Stimulated activated naive CD8-positive, alpha-beta T cell treated with anti-CD3 and anti-CD28 coated beads, Interleukin-15, Interleukin-2, amounts not matched to agents 100 ng/mL and 50 ng/mL, for 24 hours (primary cell): ENCODE measurements around the gene SEC23A.
A peak's percentile ranks its signal among the peaks of the same experiment; 100 is the strongest.
"Not testable (repeated sequence)": the region's sequence is repeated elsewhere in the genome, so short reads cannot be mapped to it uniquely, and the experiment has no call there.

Experiments
- H3K27ac Mint-ChIP-seq: one replicate; pipeline ENCODE4 v1.8.0; 2021; ENCODE audit warnings: mild to moderate bottlenecking, mixed read lengths
- H3K27me3 Mint-ChIP-seq: one replicate; pipeline ENCODE4 v1.8.0; 2021; ENCODE audit warnings: mixed read lengths
- H3K36me3 Mint-ChIP-seq: one replicate; pipeline ENCODE4 v1.8.0; 2021; ENCODE audit warnings: low read depth, mixed read lengths
- H3K4me1 Mint-ChIP-seq: one replicate; pipeline ENCODE4 v1.8.0; 2021; ENCODE audit warnings: low read depth, mixed read lengths
- H3K4me3 Mint-ChIP-seq: one replicate; pipeline ENCODE4 v1.8.0; 2021; ENCODE audit warnings: mild to moderate bottlenecking, mixed read lengths
- H3K9me3 Mint-ChIP-seq: one replicate; pipeline ENCODE4 v1.8.0; 2021; ENCODE audit warnings: mixed read lengths

The SEC23A gene

DNA sequence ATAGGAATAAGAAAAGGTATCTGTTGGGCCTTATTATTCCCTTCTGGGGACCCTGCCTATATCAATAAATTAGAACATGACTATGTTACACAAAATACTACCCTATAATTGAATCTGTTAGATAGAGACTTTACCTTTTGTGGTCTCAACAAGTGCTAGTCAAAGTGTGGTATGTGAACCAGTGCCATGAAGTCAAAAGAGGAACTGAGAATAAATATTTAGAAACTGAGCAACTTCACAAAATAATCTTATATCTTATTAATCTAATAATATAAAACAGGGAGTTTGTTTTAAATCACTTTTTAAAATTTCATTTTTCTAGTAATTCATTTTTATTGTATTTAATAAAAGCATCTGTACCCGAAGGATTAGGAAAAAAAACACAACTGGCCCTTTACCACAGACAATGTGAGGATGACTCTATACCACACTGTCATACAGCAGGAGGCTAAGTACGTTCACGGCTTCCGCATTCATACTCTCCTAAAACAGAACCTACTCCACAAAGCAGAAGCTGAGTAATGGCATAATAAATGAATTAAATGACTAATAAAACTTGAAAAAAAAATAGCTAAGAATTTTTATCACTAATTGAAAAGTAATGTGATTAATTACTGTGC lies 42.1 kb downstream of the SEC23A start:
- Mint-ChIP-seq H3K27me3 (no peaks in the 10 kb centered on the region), H3K4me3 (no peak overlapping the region), H3K36me3 (peaks cover 84% of the 10 kb centered on the region), H3K4me1 (no peaks in the 10 kb centered on the region), H3K9me3 (peaks cover 16% of the 10 kb centered on the region), H3K27ac (no peak overlapping the region)

DNA sequence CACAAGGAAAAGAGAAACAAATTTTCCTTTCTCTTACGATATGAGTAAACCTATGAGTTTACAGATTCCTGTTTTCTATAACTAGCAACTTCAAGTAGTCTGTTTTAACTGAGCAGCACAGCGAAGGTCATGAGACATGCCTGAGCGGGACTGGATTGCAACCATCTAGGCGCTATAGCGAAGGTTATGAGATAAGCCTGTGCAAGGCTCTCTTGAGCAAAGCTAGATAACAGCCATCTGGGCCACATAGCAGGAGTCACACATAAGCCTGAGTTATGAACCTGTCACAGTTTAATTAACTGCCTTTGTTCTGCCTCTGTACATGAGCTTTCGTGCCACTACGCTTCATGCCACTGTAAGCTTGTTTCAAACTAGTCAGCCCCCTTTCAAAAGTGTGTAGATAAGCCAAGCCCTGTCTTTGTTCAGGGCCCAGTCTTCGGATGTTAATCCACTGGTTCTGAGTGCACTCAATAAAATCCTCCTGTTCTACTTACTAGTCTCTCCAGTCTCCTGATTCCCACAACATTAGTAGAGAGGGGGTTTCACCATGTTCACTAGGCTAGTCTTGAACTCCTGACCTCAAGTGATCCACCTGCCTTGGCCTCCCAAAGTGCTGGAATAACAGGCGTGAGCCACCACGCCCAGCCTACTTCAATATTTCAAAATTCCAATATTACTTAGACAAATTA lies 47.1 kb downstream of the SEC23A start:
- Mint-ChIP-seq H3K36me3 (peaks cover 87% of the 10 kb centered on the region), H3K27ac (no peak overlapping the region), H3K9me3 (peaks cover 19% of the 10 kb centered on the region), H3K4me1 (no peaks in the 10 kb centered on the region), H3K4me3 (no peak overlapping the region), H3K27me3 (no peaks in the 10 kb centered on the region)

DNA sequence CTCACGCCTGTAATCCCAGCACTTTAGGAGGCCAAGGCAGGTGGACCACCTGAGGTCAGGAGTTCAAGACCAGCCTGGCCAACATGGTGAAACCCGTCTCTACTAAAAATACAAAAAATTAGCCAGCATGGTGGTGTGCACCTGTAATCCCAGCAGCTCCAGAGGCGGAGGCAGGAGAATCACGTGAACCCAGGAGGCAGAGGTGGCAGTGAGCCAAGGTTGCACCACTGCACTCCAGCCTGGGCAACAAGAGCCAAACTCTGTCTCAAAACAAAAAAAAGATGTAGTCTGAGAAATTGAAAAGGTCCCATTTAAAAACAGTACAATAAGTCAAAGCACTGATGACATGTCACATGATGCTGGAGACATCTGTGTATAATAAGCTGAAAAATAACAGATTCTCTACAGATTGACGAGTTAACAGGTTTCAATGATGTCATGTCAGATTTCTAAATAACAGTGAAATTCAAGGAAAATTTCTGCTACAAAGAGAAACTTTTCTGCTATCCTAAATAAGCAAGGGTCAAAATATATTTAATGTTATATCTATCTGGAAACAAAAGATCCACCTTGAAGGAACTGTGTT lies 50.1 kb downstream of the SEC23A start:
- not testable (repeated sequence) for H3K27me3 Mint-ChIP-seq, H3K4me1 Mint-ChIP-seq, H3K9me3 Mint-ChIP-seq, H3K4me3 Mint-ChIP-seq, H3K27ac Mint-ChIP-seq
- peaks cover 75% of the 10 kb centered on the region for H3K36me3 Mint-ChIP-seq

DNA sequence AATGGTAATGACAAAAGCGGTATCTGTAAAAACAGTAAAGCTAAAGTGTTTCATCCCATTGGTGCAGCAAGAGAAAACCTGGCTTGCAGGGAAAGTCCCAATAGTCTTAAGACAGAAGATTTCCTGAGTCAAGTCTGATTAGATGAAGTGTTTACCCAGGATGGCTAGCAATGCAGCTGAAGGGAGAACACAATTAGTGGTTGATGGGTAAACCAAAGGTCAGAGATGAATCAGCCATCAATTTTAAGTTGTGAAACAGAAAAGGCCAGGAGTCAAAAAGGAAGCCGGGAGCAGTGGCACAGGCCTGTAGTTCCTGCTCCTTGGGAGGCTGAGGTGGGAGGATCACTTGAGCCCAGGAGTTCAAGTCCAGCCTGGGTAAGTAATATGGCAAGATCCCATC lies 52.6 kb downstream of the SEC23A start:
- no peak overlapping the region for H3K4me3 Mint-ChIP-seq

DNA sequence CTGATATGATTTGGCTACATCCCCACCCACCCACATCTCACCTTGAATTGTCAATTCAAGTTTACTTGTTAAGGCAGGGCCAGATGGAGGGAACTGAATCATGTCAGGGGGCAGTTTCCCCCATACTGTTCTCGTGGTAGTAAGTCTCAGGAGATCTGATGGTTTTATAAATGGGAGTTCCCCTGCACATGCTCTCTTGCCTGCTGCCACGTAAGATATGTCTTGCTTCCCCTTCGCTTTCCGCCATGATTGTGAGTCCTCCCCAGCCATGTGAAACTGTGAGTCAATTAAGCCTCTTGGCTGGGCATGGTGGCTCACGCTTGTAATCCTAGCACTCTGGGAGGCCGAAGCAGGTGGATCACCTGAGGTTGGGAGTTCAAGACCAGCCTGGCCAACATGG lies 57.1 kb downstream of the SEC23A start:
- H3K4me3 Mint-ChIP-seq, H3K4me1 Mint-ChIP-seq, H3K27ac Mint-ChIP-seq, H3K9me3 Mint-ChIP-seq, H3K27me3 Mint-ChIP-seq: not testable (repeated sequence)
- H3K36me3 Mint-ChIP-seq: peaks cover 64% of the 10 kb centered on the region

More for the DNA sequence above, 52.6 kb downstream of the SEC23A start:
- Mint-ChIP-seq H3K9me3 (no peaks in the 10 kb centered on the region), H3K27ac (peak overlapping the region; percentile 9), H3K27me3 (no peaks in the 10 kb centered on the region), H3K4me1 (peaks cover 7% of the 10 kb centered on the region), H3K36me3 (peaks cover 82% of the 10 kb centered on the region)

DNA sequence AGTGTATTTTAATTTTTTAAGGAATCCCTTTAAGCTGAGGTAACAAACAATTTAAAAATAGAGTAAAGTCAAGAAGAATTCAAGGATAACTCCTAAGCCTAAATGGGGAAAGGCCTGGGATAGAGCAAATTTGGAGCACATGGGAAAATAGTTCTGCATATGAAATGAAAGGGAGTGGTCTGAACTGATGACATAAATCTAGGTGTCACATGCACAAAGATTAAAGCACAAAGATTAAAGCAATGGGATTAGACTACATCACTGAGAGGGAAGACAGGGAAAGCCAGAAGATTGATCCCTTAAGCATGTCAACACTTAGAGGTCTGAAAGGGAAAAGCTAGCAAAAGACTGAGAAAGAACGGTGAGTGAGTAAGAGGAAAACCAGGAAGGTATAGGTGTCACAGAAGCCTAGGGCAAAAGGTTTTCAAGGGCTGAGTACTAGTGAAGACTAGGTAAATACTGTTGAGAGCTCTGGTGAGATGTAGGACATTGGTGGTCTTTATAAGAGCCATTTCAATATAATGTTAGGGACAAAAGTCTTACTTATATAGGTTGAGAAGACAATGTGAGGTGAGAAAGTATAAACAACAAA lies 59.6 kb downstream of the SEC23A start:
- Mint-ChIP-seq H3K4me1 (peaks cover 10% of the 10 kb centered on the region), H3K36me3 (peaks cover 70% of the 10 kb centered on the region), H3K27ac (no peak overlapping the region), H3K9me3 (no peaks in the 10 kb centered on the region), H3K4me3 (no peak overlapping the region), H3K27me3 (no peaks in the 10 kb centered on the region)

DNA sequence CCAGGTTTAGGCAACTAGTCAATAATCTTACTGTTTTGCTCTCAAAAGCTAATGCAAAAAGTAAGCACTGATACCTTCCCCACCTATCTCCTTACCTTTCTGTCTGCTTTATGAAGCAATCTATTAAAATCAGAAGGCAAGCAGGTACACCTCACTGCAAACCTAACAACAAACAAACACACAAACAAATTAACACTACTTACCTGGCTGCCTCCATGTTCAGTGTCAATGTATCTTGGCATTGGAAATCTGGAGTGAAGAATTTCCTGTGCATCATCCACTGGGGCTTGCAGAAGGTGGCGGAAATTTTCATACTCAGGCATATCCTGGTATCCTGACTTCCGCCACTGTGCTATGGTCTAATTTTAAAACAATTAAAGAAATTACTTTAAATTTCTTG lies 62.5 kb downstream of the SEC23A start:
- H3K36me3 Mint-ChIP-seq: peaks cover 46% of the 10 kb centered on the region

DNA sequence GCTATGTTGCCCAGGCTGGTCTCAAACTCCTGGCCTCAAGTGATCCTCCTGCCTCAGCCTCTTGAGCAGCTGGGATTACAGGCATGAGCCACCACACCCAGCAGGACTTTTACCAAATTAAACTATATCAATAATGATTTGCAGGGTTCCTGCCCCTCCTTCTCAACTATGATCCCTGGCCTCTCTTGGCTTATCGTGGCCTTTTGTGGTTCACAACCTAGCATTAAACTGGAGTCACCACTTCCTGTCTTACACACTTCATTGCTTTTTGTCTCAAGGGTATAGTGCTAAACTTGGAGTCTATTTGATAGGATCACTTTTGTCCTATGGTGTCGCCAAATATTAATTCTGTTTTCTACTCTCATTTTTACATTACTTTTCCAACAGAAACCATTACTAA lies 64.5 kb downstream of the SEC23A start:
- peak overlapping the region; percentile 24 for H3K27ac Mint-ChIP-seq

More for the DNA sequence above, 62.5 kb downstream of the SEC23A start:
- Mint-ChIP-seq H3K9me3 (no peaks in the 10 kb centered on the region), H3K4me3 (no peak overlapping the region), H3K27ac (no peak overlapping the region), H3K27me3 (no peaks in the 10 kb centered on the region), H3K4me1 (peaks cover 10% of the 10 kb centered on the region)

DNA sequence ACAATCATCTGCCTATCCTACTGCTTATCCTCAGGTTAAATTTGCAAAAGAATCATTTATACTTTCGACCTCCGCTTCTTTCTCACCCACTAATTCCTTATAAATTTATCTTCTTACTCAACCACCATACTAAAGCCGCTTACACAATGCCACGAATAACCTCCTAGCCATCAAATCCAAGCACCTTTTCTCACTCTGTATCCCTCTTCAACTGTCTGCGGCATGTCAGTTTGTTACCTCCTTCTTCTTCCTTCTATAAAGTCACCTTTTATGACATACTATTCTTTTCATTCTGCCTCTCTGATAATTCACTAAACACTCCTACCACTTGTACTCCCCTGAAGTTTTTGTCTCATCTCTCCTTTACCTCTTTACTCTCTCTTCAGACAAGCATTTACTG lies 66.3 kb downstream of the SEC23A start:
- Mint-ChIP-seq H3K27ac (no peak overlapping the region), H3K27me3 (no peaks in the 10 kb centered on the region), H3K9me3 (no peaks in the 10 kb centered on the region), H3K4me3 (no peak overlapping the region), H3K36me3 (peaks cover 32% of the 10 kb centered on the region), H3K4me1 (peaks cover 10% of the 10 kb centered on the region)

More for the DNA sequence above, 64.5 kb downstream of the SEC23A start:
- H3K27me3 Mint-ChIP-seq: no peaks in the 10 kb centered on the region
- no peak overlapping the region for H3K4me3 Mint-ChIP-seq
- H3K36me3 Mint-ChIP-seq: peaks cover 37% of the 10 kb centered on the region
- H3K9me3 Mint-ChIP-seq: no peaks in the 10 kb centered on the region
- peaks cover 10% of the 10 kb centered on the region for H3K4me1 Mint-ChIP-seq

DNA sequence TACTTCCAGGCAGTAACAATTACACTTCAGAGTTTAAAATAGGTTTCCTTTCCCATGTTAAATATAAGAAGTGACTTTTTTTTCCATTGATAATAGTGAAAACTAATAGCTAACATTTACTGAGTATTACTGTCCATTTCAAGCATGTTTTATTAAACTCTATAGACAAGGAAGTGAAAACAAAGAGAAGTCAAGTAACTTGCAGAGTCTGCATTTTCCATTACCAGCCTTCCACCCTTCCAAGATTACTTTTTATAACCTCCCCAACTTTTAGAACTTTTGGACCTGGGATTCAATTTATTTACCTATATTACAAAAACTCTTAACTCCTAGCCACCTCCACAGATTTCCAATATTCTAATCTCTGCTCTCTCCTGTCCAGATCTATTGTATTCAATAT lies 67.7 kb downstream of the SEC23A start:
- H3K4me3 Mint-ChIP-seq: no peak overlapping the region
- H3K27me3 Mint-ChIP-seq: no peaks in the 10 kb centered on the region
- no peak overlapping the region for H3K27ac Mint-ChIP-seq
- peaks cover 42% of the 10 kb centered on the region for H3K36me3 Mint-ChIP-seq
- H3K4me1 Mint-ChIP-seq: peaks cover 10% of the 10 kb centered on the region
- H3K9me3 Mint-ChIP-seq: no peaks in the 10 kb centered on the region

DNA sequence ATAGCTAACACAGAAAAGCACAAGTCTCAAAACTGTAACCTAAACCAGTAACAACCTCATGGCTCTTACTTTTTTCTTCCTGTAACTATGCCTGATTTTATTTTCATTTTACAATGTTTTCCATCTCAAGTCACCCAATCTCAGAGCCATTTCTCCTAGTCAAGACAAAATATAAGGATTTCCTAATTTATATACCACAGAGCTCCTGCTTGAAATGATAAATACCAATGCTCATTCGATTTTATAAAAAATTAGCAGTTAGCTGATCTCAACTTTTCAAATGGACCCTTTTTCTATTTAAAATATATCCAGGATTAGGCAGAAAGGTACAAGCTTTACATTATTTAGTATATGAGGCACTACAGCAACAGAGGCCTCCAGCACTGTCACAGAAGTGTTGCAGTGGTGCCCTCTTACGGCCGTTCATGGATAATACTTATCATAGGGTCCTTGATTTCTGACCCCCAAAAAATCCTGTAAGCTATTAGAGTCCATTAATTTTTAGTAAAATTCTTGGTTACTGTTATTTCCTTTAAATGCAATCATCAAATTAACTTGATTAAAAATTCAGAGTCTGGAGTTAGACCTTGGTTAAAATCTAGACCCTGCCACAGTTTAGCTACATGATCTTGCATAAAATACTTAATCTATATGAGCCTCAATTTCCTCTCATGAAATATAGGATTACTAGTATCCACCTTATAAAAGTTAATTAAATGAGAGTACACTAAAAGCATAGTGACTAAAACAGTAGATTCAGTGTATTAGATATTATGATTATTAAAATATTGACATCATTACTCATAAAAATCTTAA lies 68.3 kb downstream of the SEC23A start:
- Mint-ChIP-seq H3K9me3 (no peaks in the 10 kb centered on the region), H3K4me1 (peaks cover 10% of the 10 kb centered on the region), H3K36me3 (peaks cover 46% of the 10 kb centered on the region), H3K27ac (no peak overlapping the region), H3K4me3 (no peak overlapping the region), H3K27me3 (no peaks in the 10 kb centered on the region)

DNA sequence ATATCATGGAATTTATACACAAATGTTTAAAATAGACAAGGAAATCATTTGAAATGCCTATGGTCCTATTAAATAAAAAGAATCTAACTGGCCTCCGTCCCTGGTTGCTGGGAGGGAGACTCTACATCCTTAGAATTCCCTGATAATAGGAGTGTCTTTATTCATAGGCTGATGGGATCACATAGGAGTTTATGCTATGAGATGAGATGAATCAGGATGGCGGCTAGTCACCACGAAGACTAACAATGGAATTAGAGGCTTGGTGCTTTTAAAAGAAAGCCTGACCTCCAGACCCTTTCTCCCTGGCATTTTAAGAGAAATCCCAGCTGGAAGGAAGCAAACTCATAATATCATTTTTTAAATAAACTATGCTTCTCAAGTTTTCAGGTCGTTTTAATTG lies 69.7 kb downstream of the SEC23A start:
- no peaks in the 10 kb centered on the region for H3K4me1 Mint-ChIP-seq
- no peaks in the 10 kb centered on the region for H3K9me3 Mint-ChIP-seq
- H3K27ac Mint-ChIP-seq: no peak overlapping the region
- H3K36me3 Mint-ChIP-seq: peaks cover 39% of the 10 kb centered on the region
- H3K27me3 Mint-ChIP-seq: no peaks in the 10 kb centered on the region
- no peak overlapping the region for H3K4me3 Mint-ChIP-seq

DNA sequence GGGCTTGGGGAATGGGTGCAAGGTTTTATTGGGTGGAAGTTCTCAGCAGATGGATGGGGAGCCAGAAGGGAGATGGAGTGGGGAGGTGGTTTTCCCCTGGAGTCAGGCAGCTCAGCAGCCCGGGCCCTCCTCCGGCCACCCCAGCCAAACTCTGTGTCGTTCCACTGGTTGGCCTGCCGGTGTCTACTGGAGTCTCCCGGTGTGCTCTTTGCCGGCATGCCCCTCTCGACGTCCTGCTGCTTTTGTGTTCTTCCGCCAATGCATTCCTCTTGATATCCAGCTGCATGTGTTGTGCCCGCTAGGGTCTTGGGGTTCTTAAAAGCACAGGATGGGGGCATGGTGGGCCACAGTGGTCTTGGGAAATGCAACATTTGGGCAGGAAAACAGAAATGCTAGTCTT lies 72.8 kb downstream of the SEC23A start:
- Mint-ChIP-seq H3K27ac (no peak overlapping the region), H3K4me3 (no peak overlapping the region), H3K36me3 (peaks cover 38% of the 10 kb centered on the region), H3K9me3 (no peaks in the 10 kb centered on the region), H3K27me3 (no peaks in the 10 kb centered on the region), H3K4me1 (peaks cover 5% of the 10 kb centered on the region)

DNA sequence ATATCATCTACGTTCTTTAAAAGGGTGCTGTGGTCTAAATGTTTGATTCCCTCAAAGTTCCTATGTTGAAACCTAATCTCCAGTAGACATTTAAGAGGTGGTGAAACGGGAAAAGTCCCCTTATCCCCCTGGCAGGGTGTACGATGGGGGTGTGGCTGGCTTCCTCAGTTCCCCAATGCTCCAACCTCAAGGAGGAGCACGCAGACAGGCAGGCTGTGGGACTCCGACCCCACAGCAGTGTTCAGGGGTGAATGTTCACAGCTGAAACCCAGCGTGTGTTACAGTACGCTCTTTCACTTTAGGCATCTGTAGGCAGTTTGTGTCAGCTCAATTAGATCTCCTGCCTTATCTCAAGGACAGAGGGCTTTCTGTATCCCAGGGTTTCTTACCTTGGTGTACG lies 73.2 kb downstream of the SEC23A start:
- no peaks in the 10 kb centered on the region for H3K9me3 Mint-ChIP-seq
- no peak overlapping the region for H3K4me3 Mint-ChIP-seq
- no peaks in the 10 kb centered on the region for H3K27me3 Mint-ChIP-seq
- H3K27ac Mint-ChIP-seq: no peak overlapping the region
- peaks cover 5% of the 10 kb centered on the region for H3K4me1 Mint-ChIP-seq
- peaks cover 38% of the 10 kb centered on the region for H3K36me3 Mint-ChIP-seq

DNA sequence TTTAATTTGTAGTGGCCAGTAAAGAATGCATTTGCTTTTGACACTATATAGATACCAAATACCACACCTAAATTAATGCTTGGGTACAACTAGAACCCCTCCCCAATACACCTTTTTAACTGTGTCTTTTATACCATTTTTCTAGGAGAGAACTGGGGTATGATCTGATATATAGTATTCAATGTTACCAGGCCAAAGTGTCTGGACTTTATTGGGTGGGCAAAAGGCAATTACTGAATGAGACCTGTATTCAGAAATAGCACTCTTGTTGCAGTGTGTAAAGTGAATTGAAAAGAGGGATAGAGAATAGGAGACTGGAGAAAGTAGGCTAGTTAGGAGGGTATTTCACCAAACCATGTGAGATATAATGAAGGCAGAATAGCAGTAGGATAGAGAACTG lies 74.4 kb downstream of the SEC23A start:
- Mint-ChIP-seq H3K4me1 (peaks cover 5% of the 10 kb centered on the region), H3K4me3 (no peak overlapping the region), H3K36me3 (peaks cover 38% of the 10 kb centered on the region), H3K27me3 (no peaks in the 10 kb centered on the region), H3K27ac (no peak overlapping the region), H3K9me3 (no peaks in the 10 kb centered on the region)
